Measurements from ENCODE around the gene RELT. TPM values are rescaled to one million over a fixed set of nuclear protein-coding genes. Genes with fewer than 3 reads are reported as not detected.
A peak's percentile ranks its signal among the peaks of the same experiment; 100 is the strongest.

RELT gene
- total and polyA plus RNA-seq, 2 experiments from 2014 or later, result 2.0 to 6.3 TPM

GRCh38 chr11:73350908-73351636, 25.1 kb upstream of the RELT start:
- H3K4me3 Mint-ChIP-seq, result no peak overlapping the region
- ATAC-seq (peak; percentile 71), DNase-seq (ENCODE audit: low spot score) (peak; percentile 78)
- H3K36me3 Mint-ChIP-seq (ENCODE audit: low read depth), result no peaks in the 10 kb centered on the region; the same call in 2 of the 3 replicates
- Histone ChIP-seq H4K20me1 (replicated peaks; ENCODE audit: insufficient read depth) (peaks cover 8% of the 10 kb centered on the region; the same call in 1 of the 2 replicates), H2AFZ (no peak overlapping the region), H3K4me3 (no peak overlapping the region), H3K27ac (ENCODE audit: low read depth) (no peak overlapping the region), H3K4me1 (ENCODE audit: insufficient read depth) (no peaks in the 10 kb centered on the region; the same call in 1 of the 2 replicates), H3K27me3 (ENCODE audit: insufficient read depth) (no peaks in the 10 kb centered on the region), H3F3A (replicated peaks; ENCODE audit: low read depth) (no peaks in the 10 kb centered on the region; the same call in 1 of the 2 replicates), H3K4me2 (no peak overlapping the region), H3K79me2 (replicated peaks; ENCODE audit: insufficient read depth) (no peaks in the 10 kb centered on the region), H3K36me3 (ENCODE audit: insufficient read depth) (no peaks in the 10 kb centered on the region), H3K9me2 (ENCODE audit: insufficient read depth) (no peaks in the 10 kb centered on the region)
- peaks cover 13% of the 10 kb centered on the region for H3K27me3 Mint-ChIP-seq (ENCODE audit: insufficient read depth, low read depth, poor library complexity)
- TF ChIP-seq EZH2phosphoT487 (IDR thresholded peaks at IDR 0.05; ENCODE audit: unreplicated experiment) (no peak), CREB1 (CRISPR knock-in tag; IDR thresholded peaks at IDR 0.05; ENCODE audit: low read depth) (0 out of 2 replicates have a peak, but pooled peaks have one; percentile 27)
- TF ChIP-seq, protein P1, sequence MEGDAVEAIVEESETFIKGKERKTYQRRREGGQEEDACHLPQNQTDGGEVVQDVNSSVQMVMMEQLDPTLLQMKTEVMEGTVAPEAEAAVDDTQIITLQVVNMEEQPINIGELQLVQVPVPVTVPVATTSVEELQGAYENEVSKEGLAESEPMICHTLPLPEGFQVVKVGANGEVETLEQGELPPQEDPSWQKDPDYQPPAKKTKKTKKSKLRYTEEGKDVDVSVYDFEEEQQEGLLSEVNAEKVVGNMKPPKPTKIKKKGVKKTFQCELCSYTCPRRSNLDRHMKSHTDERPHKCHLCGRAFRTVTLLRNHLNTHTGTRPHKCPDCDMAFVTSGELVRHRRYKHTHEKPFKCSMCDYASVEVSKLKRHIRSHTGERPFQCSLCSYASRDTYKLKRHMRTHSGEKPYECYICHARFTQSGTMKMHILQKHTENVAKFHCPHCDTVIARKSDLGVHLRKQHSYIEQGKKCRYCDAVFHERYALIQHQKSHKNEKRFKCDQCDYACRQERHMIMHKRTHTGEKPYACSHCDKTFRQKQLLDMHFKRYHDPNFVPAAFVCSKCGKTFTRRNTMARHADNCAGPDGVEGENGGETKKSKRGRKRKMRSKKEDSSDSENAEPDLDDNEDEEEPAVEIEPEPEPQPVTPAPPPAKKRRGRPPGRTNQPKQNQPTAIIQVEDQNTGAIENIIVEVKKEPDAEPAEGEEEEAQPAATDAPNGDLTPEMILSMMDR (conservative IDR thresholded peaks at IDR 0.05; ENCODE audit: low read depth in 2 of 2), result peak; percentile 87 to 100
- no peak overlapping the region for H3K27ac Mint-ChIP-seq
- H3K9me3 Mint-ChIP-seq, result no peaks in the 10 kb centered on the region
- H3K4me1 Mint-ChIP-seq, result peaks cover 7% of the 10 kb centered on the region; the same call in 2 of the 3 replicates

GRCh38 chr11:73353422-73353821, 22.8 kb upstream of the RELT start:
- Histone ChIP-seq H3K4me3 (no peak overlapping the region), H3K79me2 (replicated peaks; ENCODE audit: insufficient read depth) (no peaks in the 10 kb centered on the region), H4K20me1 (replicated peaks; ENCODE audit: insufficient read depth) (peaks cover 8% of the 10 kb centered on the region; the same call in 1 of the 2 replicates), H3K36me3 (ENCODE audit: insufficient read depth) (no peaks in the 10 kb centered on the region), H3K27ac (ENCODE audit: low read depth) (no peak overlapping the region), H3F3A (replicated peaks; ENCODE audit: low read depth) (no peaks in the 10 kb centered on the region; the same call in 1 of the 2 replicates), H3K27me3 (ENCODE audit: insufficient read depth) (no peaks in the 10 kb centered on the region), H3K9me2 (ENCODE audit: insufficient read depth) (no peaks in the 10 kb centered on the region), H3K4me1 (ENCODE audit: insufficient read depth) (no peaks in the 10 kb centered on the region; the same call in 1 of the 2 replicates), H3K4me2 (no peak overlapping the region), H2AFZ (no peak overlapping the region)
- Mint-ChIP-seq H3K4me3 (no peak overlapping the region), H3K36me3 (ENCODE audit: low read depth) (no peaks in the 10 kb centered on the region), H3K9me3 (no peaks in the 10 kb centered on the region), H3K4me1 (no peaks in the 10 kb centered on the region), H3K27me3 (ENCODE audit: insufficient read depth, low read depth, poor library complexity) (peaks cover 13% of the 10 kb centered on the region), H3K27ac (no peak overlapping the region)
- ATAC-seq (no peak), DNase-seq (ENCODE audit: low spot score) (no peak)
- TF ChIP-seq, protein P1 (conservative IDR thresholded peaks at IDR 0.05; ENCODE audit: low read depth in 2 of 2), result no peak
- no peak for TF ChIP-seq EZH2 (IDR thresholded peaks at IDR 0.05; ENCODE audit: low read depth, unreplicated experiment)

Data from GM23338 (cell line).